ENCODE data around the gene BNC2.

GRCh38 chr9:16369427-16369826 is 501.0 kb downstream of the BNC2 start:
- TF ChIP-seq POLR2A (IDR thresholded peaks at IDR 0.05; ENCODE audit: low read depth, low read length) (no peak), TAF1 (IDR thresholded peaks at IDR 0.05; ENCODE audit: borderline replicate concordance, low read depth, low read length) (no peak)

Measured in GM12892 (cell line).